CD4-positive, alpha-beta T cell treated with Interleukin-2 at 100 ng/mL for 4 hours (primary cell): ENCODE data around the gene CFAP97D2.
"Not testable (repeated sequence)": the region's sequence is repeated elsewhere in the genome, so short reads cannot be mapped to it uniquely, and the experiment has no call there.

Experiments
- DNase-seq: peaks from one replicate; pipeline ENCODE4 v3.0.0-alpha.2; 2020; ENCODE audit warnings: low spot score

CFAP97D2 gene

GRCh38 chr13:114179087-114179658 lies at the start of gene CFAP97D2:
Gene CFAP97D2 (plus strand): TSS chr13:114179257. CDS start chr13:114179331, 74 bp downstream.
- DNase-seq, result no peak

GRCh38 chr13:114129649-114130062 lies 49.4 kb upstream of the CFAP97D2 start:
- no peak for DNase-seq

- DNase-seq, result no peak
Observed at GRCh38 chr13:114130131-114130836, 48.8 kb upstream of the CFAP97D2 start.

- DNase-seq, result peak; percentile 70
Observed at GRCh38 chr13:114130837-114131582, 48.0 kb upstream of the CFAP97D2 start.

GRCh38 chr13:114131583-114132418 lies 47.3 kb upstream of the CFAP97D2 start:
- DNase-seq, result no peak

- DNase-seq, result peak; percentile 58
Observed at GRCh38 chr13:114132419-114133121, 46.5 kb upstream of the CFAP97D2 start, which contains the start of gene RASA3. Gene RASA3 (minus strand): TSS chr13:114132623. CDS start chr13:114132489, 134 bp downstream.

- DNase-seq, result not testable (repeated sequence)
Observed at GRCh38 chr13:114133126-114133525, 45.9 kb upstream of the CFAP97D2 start.

- not testable (repeated sequence) for DNase-seq
Observed at GRCh38 chr13:114133552-114133951, 45.5 kb upstream of the CFAP97D2 start.

- DNase-seq, result no peak
Observed at GRCh38 chr13:114134111-114134943, 44.7 kb upstream of the CFAP97D2 start.

GRCh38 chr13:114134944-114135610 lies 44.0 kb upstream of the CFAP97D2 start:
- no peak for DNase-seq

GRCh38 chr13:114135731-114136171 lies 43.3 kb upstream of the CFAP97D2 start:
- no peak for DNase-seq

GRCh38 chr13:114136576-114136975 lies 42.5 kb upstream of the CFAP97D2 start:
- no peak for DNase-seq

- peak; percentile 61 for DNase-seq
Observed at GRCh38 chr13:114140131-114140905, 38.7 kb upstream of the CFAP97D2 start.

GRCh38 chr13:114140906-114141250 lies 38.2 kb upstream of the CFAP97D2 start:
- peak; percentile 52 for DNase-seq

GRCh38 chr13:114141261-114141996 lies 37.6 kb upstream of the CFAP97D2 start:
- DNase-seq, result no peak

GRCh38 chr13:114142137-114142550 lies 36.9 kb upstream of the CFAP97D2 start:
- peak; percentile 38 for DNase-seq

GRCh38 chr13:114142640-114143490 lies 36.2 kb upstream of the CFAP97D2 start:
- DNase-seq, result peak; percentile 93
